Endothelial cell of umbilical vein (primary cell): Measurements from ENCODE around the gene PARD3B. TPM values are rescaled to one million over a fixed set of nuclear protein-coding genes. Genes with fewer than 3 reads are reported as not detected.

Source experiments
- BruUV-seq: library from RNA; stranded (reverse); fragments of 400-500 nt; replicated peaks from 2 replicates; lab custom pipeline; 2021; lab: Mats Ljungman, UMichigan
- CTCF ChIA-PET: fragments of 300-600, 350-600 bp; sonication (Branson Sonifier 250); formaldehyde crosslinking; loops from one replicate; lab custom pipeline; 2021; ENCODE audit warnings: antibody characterized with exemption, inconsistent platforms; lab: Charles Lee
- POLR2A ChIA-PET: fragments of 300-600, 350-600 bp; sonication (Branson Sonifier 250); formaldehyde crosslinking; loops from one replicate; lab custom pipeline; 2021; ENCODE audit warnings: antibody characterized with exemption, inconsistent platforms; lab: Charles Lee
- DNase-seq: peaks from one replicate; pipeline ENCODE4 v3.0.0-alpha.2; 2011; ENCODE audit warnings: low read depth, low spot score
- FAIRE-seq: peaks from 2 replicates; lab custom pipeline; 2011; peaks lifted over from hg19 to GRCh38; lab: Jason Lieb, UNC
- H2AFZ ChIP-seq: 2 replicates; pipeline ENCODE4 v1.6.0; 2012; ENCODE audit warnings: low read depth, low read length, control low read depth, inconsistent platforms
- H3K27ac ChIP-seq: 2 replicates; pipeline ENCODE4 v1.5.1; 2011; ENCODE audit warnings: low read depth, mild to moderate bottlenecking, control low read depth, low read length, moderate library complexity; ENCODE audit not compliant: insufficient read depth
- H3K27me3 ChIP-seq, 2 experiments: 2 replicates each; pipeline versions ENCODE4 v1.6.0 to v1.6.1; 2011; ENCODE audit warnings: low read length in 2 of 2, mixed read lengths in 1 of 2; ENCODE audit not compliant: control insufficient read depth in 2 of 2, insufficient read depth in 2 of 2
- H3K36me3 ChIP-seq, 2 experiments: 2 replicates in 1 of 2; 3 replicates in 1 of 2; pipeline ENCODE4 v1.5.1; 2011; ENCODE audit warnings: low read length in 2 of 2, mild to moderate bottlenecking in 1 of 2, moderate library complexity in 1 of 2; ENCODE audit not compliant: control insufficient read depth in 2 of 2, insufficient read depth in 2 of 2; ENCODE audit errors: extremely low read depth in 1 of 2
- H3K4me1 ChIP-seq: 3 replicates; pipeline ENCODE4 v1.5.1; 2011; ENCODE audit warnings: mild to moderate bottlenecking, low read length; ENCODE audit not compliant: control insufficient read depth, insufficient read depth; ENCODE audit errors: extremely low read depth
- H3K4me2 ChIP-seq: 2 replicates; pipeline ENCODE4 v1.6.1; 2011; ENCODE audit warnings: low read length, control low read depth, mixed read lengths; ENCODE audit not compliant: insufficient read depth
- H3K4me3 ChIP-seq, 3 experiments: fragments of 200-600 bp in 1 of 3; sonication (generic), shearing (Covaris generic) in 1 of 3; replicated peaks in 1 of 3; 2 replicates each; pipeline ENCODE4 v1.5.1; 2011 to 2016; ENCODE audit warnings: control low read depth in 3 of 3, low read length in 3 of 3, mild to moderate bottlenecking in 2 of 3, inconsistent platforms in 1 of 3, low read depth in 1 of 3, moderate library complexity in 1 of 3; ENCODE audit not compliant: insufficient read depth in 1 of 3
- H3K79me2 ChIP-seq: 2 replicates; pipeline ENCODE4 v1.6.0; 2012; ENCODE audit warnings: low read length, inconsistent platforms; ENCODE audit not compliant: control insufficient read depth, insufficient read depth
- H3K9ac ChIP-seq: replicated peaks from 2 replicates; pipeline ENCODE3; 2011; ENCODE audit warnings: low read length, control low read depth; ENCODE audit not compliant: insufficient read depth; ENCODE audit errors: extremely low read depth
- H3K9me1 ChIP-seq: replicated peaks from 3 replicates; pipeline ENCODE4 v1.6.0; 2011; ENCODE audit warnings: mild to moderate bottlenecking, low read length; ENCODE audit not compliant: control insufficient read depth, insufficient read depth; ENCODE audit errors: extremely low read depth
- H3K9me3 ChIP-seq: replicated peaks from 2 replicates; pipeline ENCODE4 v1.5.1; 2012; ENCODE audit warnings: low read length, inconsistent platforms; ENCODE audit not compliant: control insufficient read depth, insufficient read depth
- H4K20me1 ChIP-seq: replicated peaks from 2 replicates; pipeline ENCODE3; 2011; ENCODE audit warnings: mild to moderate bottlenecking, low read length; ENCODE audit not compliant: control insufficient read depth, insufficient read depth; ENCODE audit errors: extremely low read depth
- CTCF ChIP-seq, 2 donors: IDR thresholded peaks; 1 replicate in 1 of 2; 2 replicates in 1 of 2; pipeline ENCODE4 v1.5.1; 2011; ENCODE audit warnings: low read length in 2 of 2, mild to moderate bottlenecking in 2 of 2, moderate library complexity in 2 of 2, control low read depth in 1 of 2, inconsistent platforms in 1 of 2, low read depth in 1 of 2; ENCODE audit not compliant: insufficient read depth in 1 of 2; ENCODE audit errors: extremely low read depth in 1 of 2
- EZH2 ChIP-seq: IDR thresholded peaks from 2 replicates; pipeline ENCODE4 v1.6.1; 2012; ENCODE audit warnings: borderline replicate concordance, low read depth, mild to moderate bottlenecking, moderate library complexity, low read length, inconsistent platforms; ENCODE audit not compliant: severe bottlenecking
- FOS ChIP-seq: IDR thresholded peaks from 2 replicates; pipeline ENCODE4 v1.6.1; 2011; ENCODE audit warnings: mild to moderate bottlenecking, low read length, moderate library complexity, borderline replicate concordance; ENCODE audit not compliant: insufficient read depth
- GATA2 ChIP-seq: IDR thresholded peaks from 2 replicates; pipeline ENCODE4 v1.7.0; 2011; ENCODE audit warnings: low read depth, mild to moderate bottlenecking, moderate library complexity, mixed read lengths, low read length; ENCODE audit not compliant: insufficient read length, insufficient read depth
- JUN ChIP-seq: IDR thresholded peaks from 2 replicates; pipeline ENCODE4 v1.6.1; 2011; ENCODE audit warnings: borderline replicate concordance, low read depth; ENCODE audit not compliant: insufficient read length, insufficient read depth
- MAX ChIP-seq: IDR thresholded peaks from 2 replicates; pipeline ENCODE4 v1.6.1; 2011; ENCODE audit not compliant: insufficient read depth, insufficient read length
- MYC ChIP-seq: IDR thresholded peaks from one replicate; pipeline ENCODE4 v1.6.1; 2011; ENCODE audit warnings: mild to moderate bottlenecking, low read depth, low read length
- POLR2A ChIP-seq: IDR thresholded peaks from 2 replicates; pipeline ENCODE4 v1.6.1; 2012; ENCODE audit warnings: low read depth, mild to moderate bottlenecking, control low read depth, low read length
- POLR2AphosphoS5 ChIP-seq: IDR thresholded peaks from 2 replicates; pipeline ENCODE4 v1.6.1; 2012; ENCODE audit warnings: low read depth, mild to moderate bottlenecking, control low read depth, low read length, moderate library complexity; ENCODE audit not compliant: insufficient read depth
- dilution Hi-C: fragments of 300-500 bp; cut with MboI; formaldehyde crosslinking; loops from one replicate; pipeline ENCODE4 v1.15.0; 2019; ENCODE audit warnings: low sequenced_read_pairs; ENCODE audit not compliant: extremely low pct_ligation_motif_present
- intact Hi-C: fragments of 100-400 bp; cut with micrococcal nuclease; formaldehyde crosslinking; loops from one replicate; pipeline ENCODE4 v1.10.0; 2022
- polyA plus RNA-seq, 4 experiments: library from polyadenylated mRNA; depleted of rRNA in 3 of 4; stranded (reverse) in 3 of 4; unstranded in 1 of 4; fragments of >200 nt; gene quantifications; 2 replicates each; pipeline versions ENCODE4 v1.2.1 to v1.2.3, GENCODE V29; 2011 to 2012; ENCODE audit warnings: missing spikeins in 1 of 4
- total RNA-seq: library from RNA; stranded (reverse); gene quantifications from 2 replicates; pipeline ENCODE4 v1.2.3, GENCODE V29; 2021

PARD3B gene
- total and polyA plus RNA-seq, 2 donors (not counting 3 experiments of a cell fraction or from before 2014, with no cell fraction given), result 2.2 to 30.9 TPM

GRCh38 chr2:205166745-205167144 lies 621.5 kb downstream of the PARD3B start:
- Histone ChIP-seq H3K27ac (no peak overlapping the region), H3K79me2 (no peaks in the 10 kb centered on the region), H4K20me1 (no peaks in the 10 kb centered on the region), H3K4me3 (no peak overlapping the region), H3K9ac (no peak overlapping the region), H3K9me1 (no peaks in the 10 kb centered on the region), H3K4me2 (no peak overlapping the region), H2AFZ (no peak overlapping the region), H3K4me1 (peaks cover 6% of the 10 kb centered on the region), H3K36me3 (no peaks in the 10 kb centered on the region), H3K27me3 (no peaks in the 10 kb centered on the region), H3K9me3 (no peaks in the 10 kb centered on the region)
- ChIA-PET CTCF (no interaction called here), POLR2A (no interaction called here)
- DNase-seq (no peak), FAIRE-seq (no peak)
- dilution Hi-C loops (no loop called here), intact Hi-C loops (no loop called here)
- TF ChIP-seq FOS (no peak), CTCF (IDR thresholded peaks at IDR 0.05; ENCODE audit: extremely low read depth in 1 of 2, insufficient read depth in 1 of 2, low read depth in 1 of 2, low read length in 2 of 2) (no peak), MYC (no peak), JUN (no peak), POLR2A (no peak), EZH2 (no peak), MAX (no peak), POLR2AphosphoS5 (no peak), GATA2 (no peak)
- no TSS peak for BruUV-seq
